Left lung (tissue), 10 donors: ENCODE results near the gene PEA15. TPM values are rescaled to one million over a fixed set of nuclear protein-coding genes. Genes with fewer than 3 reads are reported as not detected.
A peak's percentile ranks its signal among the peaks of the same experiment; 100 is the strongest.

Experiments
- ATAC-seq: fragments of 200-7000 bp; cut with Tn5 transposase; one replicate; pipeline ENCODE4 v1.9.1; 2020; ENCODE audit warnings: moderate library complexity
- DNase-seq, 4 donors: peaks; one replicate each; pipeline ENCODE4 v3.0.0-alpha.2; 2013 to 2020
- H3K27ac ChIP-seq, 2 donors: fragments of 200-600 bp; sonication (generic) in 1 of 2; one replicate each; pipeline versions ENCODE4 v1.5.0 to v1.8.0; 2020 to 2021
- H3K27me3 ChIP-seq, 2 donors: fragments of 200-600 bp; sonication (generic) in 1 of 2; one replicate each; pipeline versions ENCODE4 v1.5.0 to v1.8.0; 2020 to 2021
- H3K36me3 ChIP-seq, 2 donors: fragments of 200-600 bp; sonication (generic) in 1 of 2; one replicate each; pipeline versions ENCODE4 v1.5.0 to v1.8.0; 2020 to 2021
- H3K4me1 ChIP-seq, 2 donors: fragments of 200-600 bp; one replicate each; pipeline ENCODE4 v1.8.0; 2021
- H3K4me3 ChIP-seq, 2 donors: fragments of 200-600 bp; sonication (generic) in 1 of 2; one replicate each; pipeline versions ENCODE4 v1.5.0 to v1.8.0; 2020 to 2021; ENCODE audit warnings: mild to moderate bottlenecking in 1 of 2
- H3K9me3 ChIP-seq, 2 donors: fragments of 200-600 bp; sonication (generic) in 1 of 2; one replicate each; pipeline versions ENCODE4 v1.5.0 to v1.8.0; 2020 to 2021
- intact Hi-C, 2 donors: fragments of 100-400 bp; cut with DNase I; formaldehyde crosslinking; loops; one replicate each; pipeline versions ENCODE4 v1.11.2 to v1.14.2; 2022
- polyA plus RNA-seq, 6 donors: library from polyadenylated mRNA; unstranded; fragments of 120-200 nt; gene quantifications; one replicate each; pipeline ENCODE4 v1.2.1, GENCODE V29; 2013; ENCODE audit not compliant: insufficient read length in 6 of 6
- total RNA-seq, 2 donors: library from RNA; stranded (reverse); fragmentation: NEBNext Ultra II Directional; extraction: Animal tissue kit (Norgen Biotek cat#: 25700); gene quantifications; one replicate each; pipeline ENCODE4 v1.2.1, GENCODE V29; 2021
- TF ChIP-seq, protein P1 (sequence below), 2 donors: fragments of 200-600 bp; sonication (generic) in 1 of 2; IDR thresholded peaks; one replicate each; pipeline versions ENCODE4 v1.5.0 to v1.8.0; 2021; ENCODE audit warnings: antibody characterized with exemption in 2 of 2
- donor health status: DM: no; HTN: yes; CAD: no.
- donor health status: DM: no; HTN: no; CAD: no.

PEA15 gene
- total and polyA plus RNA-seq, 8 donors: 131 to 178 (median 144) TPM

DNA sequence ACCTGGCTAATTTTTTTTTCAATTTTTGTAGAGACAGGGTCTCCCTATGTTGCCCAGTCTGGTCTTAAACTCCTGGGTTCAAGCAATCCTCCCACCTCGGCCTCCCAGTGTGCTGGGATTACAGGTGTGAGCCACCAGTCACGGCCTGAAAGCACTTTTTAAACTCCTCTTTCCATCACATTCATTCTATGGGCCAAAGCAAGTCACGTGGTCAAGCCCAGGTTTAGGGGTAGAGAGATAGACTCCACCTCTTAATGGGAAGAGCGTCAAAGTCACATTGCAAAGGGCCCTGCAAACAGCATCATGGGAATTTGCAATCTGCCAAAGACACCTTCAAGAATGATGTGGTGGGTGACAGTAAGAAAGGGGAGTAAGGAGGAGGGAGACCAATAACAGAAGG lies 46.6 kb upstream of the PEA15 start:
- no peak for DNase-seq
- ATAC-seq: no peak
- H3K4me3 ChIP-seq: no peak overlapping the region
- no peak overlapping the region for H3K27ac ChIP-seq
- no peaks in the 10 kb centered on the region for H3K27me3 ChIP-seq
- H3K9me3 ChIP-seq: no peaks in the 10 kb centered on the region
- TF ChIP-seq, protein P1, sequence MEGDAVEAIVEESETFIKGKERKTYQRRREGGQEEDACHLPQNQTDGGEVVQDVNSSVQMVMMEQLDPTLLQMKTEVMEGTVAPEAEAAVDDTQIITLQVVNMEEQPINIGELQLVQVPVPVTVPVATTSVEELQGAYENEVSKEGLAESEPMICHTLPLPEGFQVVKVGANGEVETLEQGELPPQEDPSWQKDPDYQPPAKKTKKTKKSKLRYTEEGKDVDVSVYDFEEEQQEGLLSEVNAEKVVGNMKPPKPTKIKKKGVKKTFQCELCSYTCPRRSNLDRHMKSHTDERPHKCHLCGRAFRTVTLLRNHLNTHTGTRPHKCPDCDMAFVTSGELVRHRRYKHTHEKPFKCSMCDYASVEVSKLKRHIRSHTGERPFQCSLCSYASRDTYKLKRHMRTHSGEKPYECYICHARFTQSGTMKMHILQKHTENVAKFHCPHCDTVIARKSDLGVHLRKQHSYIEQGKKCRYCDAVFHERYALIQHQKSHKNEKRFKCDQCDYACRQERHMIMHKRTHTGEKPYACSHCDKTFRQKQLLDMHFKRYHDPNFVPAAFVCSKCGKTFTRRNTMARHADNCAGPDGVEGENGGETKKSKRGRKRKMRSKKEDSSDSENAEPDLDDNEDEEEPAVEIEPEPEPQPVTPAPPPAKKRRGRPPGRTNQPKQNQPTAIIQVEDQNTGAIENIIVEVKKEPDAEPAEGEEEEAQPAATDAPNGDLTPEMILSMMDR (IDR thresholded peaks at IDR 0.05): no peak
- no peaks in the 10 kb centered on the region for H3K36me3 ChIP-seq
- intact Hi-C loops: no loop called here
- peaks cover 0 to 5% of the 10 kb centered on the region in 2 donors for H3K4me1 ChIP-seq

DNA sequence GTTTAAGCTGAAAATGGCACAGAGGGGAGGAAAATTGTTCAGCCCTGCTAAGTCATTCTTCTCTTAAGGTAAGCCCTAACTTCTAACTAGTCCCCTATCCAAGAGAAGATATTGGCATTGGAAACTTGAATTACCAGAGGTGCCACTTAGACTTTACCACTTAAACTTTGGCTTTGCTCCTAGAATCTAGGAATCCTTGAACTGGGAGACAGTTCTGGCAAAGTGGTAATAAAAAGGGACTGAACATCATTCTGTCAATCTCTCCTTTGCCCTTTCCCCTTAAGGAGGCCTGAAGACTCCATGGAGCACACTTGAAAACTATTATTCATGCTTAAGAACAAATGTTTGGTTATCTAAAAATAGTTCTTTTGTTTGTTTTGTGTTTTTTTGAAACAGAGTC lies 45.3 kb upstream of the PEA15 start:
- no peaks in the 10 kb centered on the region for H3K9me3 ChIP-seq
- H3K27ac ChIP-seq: no peak overlapping the region
- TF ChIP-seq, protein P1 (IDR thresholded peaks at IDR 0.05): no peak
- intact Hi-C loops: no loop called here
- ATAC-seq: peak; percentile 90
- no peak overlapping the region for H3K4me3 ChIP-seq
- peaks cover 0 to 5% of the 10 kb centered on the region in 2 donors for H3K4me1 ChIP-seq
- DNase-seq: peak in 2 of 4 donors; percentile 13 to 41
- H3K27me3 ChIP-seq: no peaks in the 10 kb centered on the region
- H3K36me3 ChIP-seq: no peaks in the 10 kb centered on the region

DNA sequence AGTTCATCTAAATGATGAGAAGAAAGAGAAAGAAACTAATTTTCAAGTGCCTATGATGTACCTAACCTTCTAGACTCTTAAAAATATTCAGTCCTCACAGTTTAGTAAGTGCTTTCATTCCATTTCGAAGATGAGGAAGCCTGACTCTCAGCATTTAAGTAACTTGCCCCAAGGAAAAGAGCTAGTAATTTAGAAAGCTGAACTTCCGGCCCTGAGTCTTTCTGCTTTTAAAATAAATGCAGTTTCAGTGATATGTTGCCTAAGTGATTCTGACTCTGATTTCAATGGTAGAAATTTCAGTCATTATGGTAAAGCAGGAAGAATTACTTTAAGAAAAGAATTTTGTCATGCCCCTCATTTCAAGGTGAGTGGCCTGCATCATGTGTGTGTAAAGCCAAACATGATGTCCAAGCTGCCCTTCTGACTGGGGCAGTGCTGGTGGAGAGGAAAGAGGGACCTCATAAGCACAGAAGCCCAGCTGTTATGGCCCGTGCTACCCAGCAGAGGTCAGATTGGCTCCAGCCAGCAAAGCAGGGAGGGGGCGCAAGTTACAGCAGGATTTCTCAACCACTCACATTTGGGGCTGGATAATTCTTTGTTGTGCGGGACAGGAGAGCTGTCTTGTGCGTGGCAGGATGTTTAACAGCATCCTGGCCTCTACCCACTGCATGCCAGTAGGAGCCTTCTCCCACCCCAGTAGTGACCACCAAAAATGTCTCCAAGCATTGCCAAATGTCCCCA lies 43.0 kb upstream of the PEA15 start:
- intact Hi-C loops: no loop called here
- H3K9me3 ChIP-seq: no peaks in the 10 kb centered on the region
- no peak overlapping the region for H3K27ac ChIP-seq
- DNase-seq: peak in 1 of 4 donors; percentile 42
- TF ChIP-seq, protein P1 (IDR thresholded peaks at IDR 0.05): no peak
- peaks cover 0 to 4% of the 10 kb centered on the region in 2 donors for H3K27me3 ChIP-seq
- peaks cover 0 to 14% of the 10 kb centered on the region in 2 donors for H3K4me1 ChIP-seq
- H3K36me3 ChIP-seq: no peaks in the 10 kb centered on the region
- ATAC-seq: peak; percentile 17
- no peak overlapping the region for H3K4me3 ChIP-seq

DNA sequence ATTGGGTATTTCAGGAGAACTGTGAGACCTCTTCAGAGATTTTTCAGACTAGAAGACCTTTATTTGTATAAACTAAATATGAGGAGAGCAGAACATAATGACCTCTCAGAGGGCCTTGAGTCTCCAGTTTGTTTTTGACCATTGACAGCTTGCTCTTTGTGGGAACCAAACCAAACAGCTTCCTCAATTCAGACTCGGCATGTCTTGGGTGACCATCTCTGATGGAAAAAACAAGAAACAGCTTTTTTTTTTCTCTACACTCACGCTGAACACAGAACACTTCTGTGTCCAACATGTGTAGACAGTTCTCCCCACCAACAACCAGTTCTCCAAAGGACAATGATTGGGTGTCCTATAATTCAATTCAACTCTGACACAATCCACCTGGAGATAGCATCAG lies 42.3 kb upstream of the PEA15 start:
- Histone ChIP-seq H3K27ac (no peak overlapping the region), H3K9me3 (no peaks in the 10 kb centered on the region), H3K36me3 (no peaks in the 10 kb centered on the region), H3K4me1 (peaks cover 0 to 14% of the 10 kb centered on the region in 2 donors), H3K4me3 (no peak overlapping the region), H3K27me3 (peaks cover 0 to 6% of the 10 kb centered on the region in 2 donors)
- ATAC-seq: no peak
- intact Hi-C loops: no loop called here
- DNase-seq: no peak
- TF ChIP-seq, protein P1 (IDR thresholded peaks at IDR 0.05): no peak

DNA sequence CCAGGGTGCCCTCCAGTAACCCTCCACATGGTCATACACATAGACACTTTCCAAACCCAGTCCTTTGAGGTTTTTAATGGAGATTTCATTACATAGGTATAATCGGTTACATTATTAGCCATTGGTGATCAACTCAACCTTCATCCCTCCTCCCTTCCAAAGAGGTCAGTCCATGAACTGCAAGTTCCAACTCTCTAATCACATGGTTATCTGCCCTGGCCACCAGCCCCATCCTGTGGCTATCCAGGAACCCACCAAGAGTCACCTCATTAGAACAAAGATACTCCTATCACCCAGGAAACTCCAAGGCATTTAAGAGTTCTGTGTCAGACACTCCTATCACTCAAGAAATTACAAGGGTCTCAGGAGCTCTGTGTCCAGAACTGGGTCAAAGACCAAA lies 41.6 kb upstream of the PEA15 start:
- intact Hi-C loops: no loop called here
- peak; percentile 21 for ATAC-seq
- TF ChIP-seq, protein P1 (IDR thresholded peaks at IDR 0.05): no peak

More for the DNA sequence above, 41.6 kb upstream of the PEA15 start:
- H3K27ac ChIP-seq: no peak overlapping the region
- peaks cover 0 to 6% of the 10 kb centered on the region in 2 donors for H3K27me3 ChIP-seq
- no peaks in the 10 kb centered on the region for H3K9me3 ChIP-seq
- H3K4me1 ChIP-seq: peaks cover 0 to 14% of the 10 kb centered on the region in 2 donors
- H3K4me3 ChIP-seq: no peak overlapping the region
- H3K36me3 ChIP-seq: no peaks in the 10 kb centered on the region
- no peak for DNase-seq
